ENCODE results near the gene RAPGEF6.
"Not testable (repeated sequence)": the region's sequence is repeated elsewhere in the genome, so short reads cannot be mapped to it uniquely, and the experiment has no call there.

The RAPGEF6 gene

GRCh38 chr5:131615957-131616356 lies 19.1 kb downstream of the RAPGEF6 start:
- DNase-seq (ENCODE audit: low spot score in 2 of 2) (no peak), ATAC-seq (replicated peaks; ENCODE audit: extremely low read depth, poor library complexity, severe bottlenecking) (no peak)
- Mint-ChIP-seq H3K4me1 (peaks cover 52% of the 10 kb centered on the region), H3K9me3 (no peaks in the 10 kb centered on the region), H3K4me3 (no peak overlapping the region), H3K27me3 (no peaks in the 10 kb centered on the region), H3K27ac (ENCODE audit: low read depth) (peak overlapping the region; percentile 19), H3K36me3 (ENCODE audit: insufficient read depth) (peaks cover 4% of the 10 kb centered on the region)

GRCh38 chr5:131613423-131613822 lies 21.6 kb downstream of the RAPGEF6 start:
- peaks cover 50% of the 10 kb centered on the region for H3K4me1 Mint-ChIP-seq

GRCh38 chr5:131611064-131611381 lies 24.0 kb downstream of the RAPGEF6 start:
- no peak overlapping the region for H3K4me3 Mint-ChIP-seq
- peaks cover 2% of the 10 kb centered on the region for H3K36me3 Mint-ChIP-seq (ENCODE audit: insufficient read depth)
- no peaks in the 10 kb centered on the region for H3K9me3 Mint-ChIP-seq
- DNase-seq (ENCODE audit: low spot score in 2 of 2) (no peak), ATAC-seq (replicated peaks; ENCODE audit: extremely low read depth, poor library complexity, severe bottlenecking) (no peak)
- H3K27ac Mint-ChIP-seq (ENCODE audit: low read depth): no peak overlapping the region
- no peaks in the 10 kb centered on the region for H3K27me3 Mint-ChIP-seq
- H3K4me1 Mint-ChIP-seq: peaks cover 43% of the 10 kb centered on the region

More at GRCh38 chr5:131613423-131613822, 21.6 kb downstream of the RAPGEF6 start:
- DNase-seq (ENCODE audit: low spot score in 2 of 2) (no peak), ATAC-seq (replicated peaks; ENCODE audit: extremely low read depth, poor library complexity, severe bottlenecking) (no peak)
- Mint-ChIP-seq H3K9me3 (no peaks in the 10 kb centered on the region), H3K27ac (ENCODE audit: low read depth) (no peak overlapping the region), H3K4me3 (no peak overlapping the region), H3K36me3 (ENCODE audit: insufficient read depth) (peaks cover 2% of the 10 kb centered on the region), H3K27me3 (no peaks in the 10 kb centered on the region)

GRCh38 chr5:131610198-131611063 lies 24.6 kb downstream of the RAPGEF6 start:
- H3K27ac Mint-ChIP-seq (ENCODE audit: low read depth): no peak overlapping the region
- H3K4me3 Mint-ChIP-seq: no peak overlapping the region
- DNase-seq (ENCODE audit: low spot score in 2 of 2): no peak
- peaks cover 2% of the 10 kb centered on the region for H3K36me3 Mint-ChIP-seq (ENCODE audit: insufficient read depth)
- H3K9me3 Mint-ChIP-seq: no peaks in the 10 kb centered on the region
- H3K27me3 Mint-ChIP-seq: no peaks in the 10 kb centered on the region
- peaks cover 42% of the 10 kb centered on the region for H3K4me1 Mint-ChIP-seq
- no peak for ATAC-seq (replicated peaks; ENCODE audit: extremely low read depth, poor library complexity, severe bottlenecking)

- Mint-ChIP-seq H3K4me1 (peaks cover 43% of the 10 kb centered on the region), H3K27ac (ENCODE audit: low read depth) (no peak overlapping the region), H3K36me3 (ENCODE audit: insufficient read depth) (peaks cover 2% of the 10 kb centered on the region), H3K27me3 (no peaks in the 10 kb centered on the region), H3K4me3 (no peak overlapping the region), H3K9me3 (no peaks in the 10 kb centered on the region)
- ATAC-seq (replicated peaks; ENCODE audit: extremely low read depth, poor library complexity, severe bottlenecking) (no peak), DNase-seq (ENCODE audit: low spot score in 2 of 2) (no peak)
Measured at GRCh38 chr5:131609774-131610173, 25.3 kb downstream of the RAPGEF6 start.

GRCh38 chr5:131608597-131608996 lies 26.4 kb downstream of the RAPGEF6 start:
- peaks cover 4% of the 10 kb centered on the region for H3K36me3 Mint-ChIP-seq (ENCODE audit: insufficient read depth)
- no peaks in the 10 kb centered on the region for H3K9me3 Mint-ChIP-seq
- peaks cover 49% of the 10 kb centered on the region for H3K4me1 Mint-ChIP-seq
- no peaks in the 10 kb centered on the region for H3K27me3 Mint-ChIP-seq
- no peak overlapping the region for H3K4me3 Mint-ChIP-seq
- peak overlapping the region; percentile 29 for H3K27ac Mint-ChIP-seq (ENCODE audit: low read depth)
- ATAC-seq (replicated peaks; ENCODE audit: extremely low read depth, poor library complexity, severe bottlenecking): no peak
- no peak for DNase-seq (ENCODE audit: low spot score in 2 of 2)

GRCh38 chr5:131607903-131608540 lies 27.0 kb downstream of the RAPGEF6 start:
- Mint-ChIP-seq H3K36me3 (ENCODE audit: insufficient read depth) (peaks cover 3% of the 10 kb centered on the region), H3K4me3 (no peak overlapping the region), H3K27me3 (no peaks in the 10 kb centered on the region), H3K9me3 (no peaks in the 10 kb centered on the region), H3K27ac (ENCODE audit: low read depth) (peak overlapping the region; percentile 29), H3K4me1 (peaks cover 49% of the 10 kb centered on the region)
- DNase-seq (ENCODE audit: low spot score in 2 of 2) (no peak), ATAC-seq (replicated peaks; ENCODE audit: extremely low read depth, poor library complexity, severe bottlenecking) (no peak)

- Mint-ChIP-seq H3K27me3 (no peaks in the 10 kb centered on the region), H3K4me3 (no peak overlapping the region), H3K4me1 (peaks cover 49% of the 10 kb centered on the region), H3K9me3 (no peaks in the 10 kb centered on the region), H3K27ac (ENCODE audit: low read depth) (no peak overlapping the region), H3K36me3 (ENCODE audit: insufficient read depth) (peaks cover 6% of the 10 kb centered on the region)
- no peak for DNase-seq (ENCODE audit: low spot score in 2 of 2)
- ATAC-seq (replicated peaks; ENCODE audit: extremely low read depth, poor library complexity, severe bottlenecking): no peak
Measured at GRCh38 chr5:131607418-131607817, 27.6 kb downstream of the RAPGEF6 start.

GRCh38 chr5:131605086-131605485 lies 29.9 kb downstream of the RAPGEF6 start:
- no peak overlapping the region for H3K27ac Mint-ChIP-seq (ENCODE audit: low read depth)
- no peaks in the 10 kb centered on the region for H3K27me3 Mint-ChIP-seq
- no peaks in the 10 kb centered on the region for H3K9me3 Mint-ChIP-seq
- peaks cover 20% of the 10 kb centered on the region for H3K36me3 Mint-ChIP-seq (ENCODE audit: insufficient read depth)
- peaks cover 44% of the 10 kb centered on the region for H3K4me1 Mint-ChIP-seq
- ATAC-seq (replicated peaks; ENCODE audit: extremely low read depth, poor library complexity, severe bottlenecking) (no peak), DNase-seq (ENCODE audit: low spot score in 2 of 2) (no peak)
- H3K4me3 Mint-ChIP-seq: no peak overlapping the region

GRCh38 chr5:131595088-131596033 lies 39.7 kb downstream of the RAPGEF6 start:
- Mint-ChIP-seq H3K4me3 (peak overlapping the region; percentile 36), H3K27me3 (no peaks in the 10 kb centered on the region), H3K36me3 (ENCODE audit: insufficient read depth) (peaks cover 13% of the 10 kb centered on the region), H3K4me1 (peaks cover 59% of the 10 kb centered on the region), H3K9me3 (no peaks in the 10 kb centered on the region), H3K27ac (ENCODE audit: low read depth) (peak overlapping the region; percentile 58)
- ATAC-seq (replicated peaks; ENCODE audit: extremely low read depth, poor library complexity, severe bottlenecking): peak; percentile 98
- no peak for DNase-seq (ENCODE audit: low spot score in 2 of 2)

GRCh38 chr5:131593921-131594320 lies 41.1 kb downstream of the RAPGEF6 start:
- DNase-seq (ENCODE audit: low spot score in 2 of 2) (no peak), ATAC-seq (replicated peaks; ENCODE audit: extremely low read depth, poor library complexity, severe bottlenecking) (no peak)
- peaks cover 60% of the 10 kb centered on the region for H3K4me1 Mint-ChIP-seq
- H3K36me3 Mint-ChIP-seq (ENCODE audit: insufficient read depth): peaks cover 4% of the 10 kb centered on the region
- H3K27ac Mint-ChIP-seq (ENCODE audit: low read depth): peak overlapping the region; percentile 58
- no peaks in the 10 kb centered on the region for H3K27me3 Mint-ChIP-seq
- peak overlapping the region; percentile 36 for H3K4me3 Mint-ChIP-seq
- no peaks in the 10 kb centered on the region for H3K9me3 Mint-ChIP-seq

- ATAC-seq (replicated peaks; ENCODE audit: extremely low read depth, poor library complexity, severe bottlenecking); H3K9me3 Mint-ChIP-seq; H3K27me3 Mint-ChIP-seq; H3K36me3 Mint-ChIP-seq (ENCODE audit: insufficient read depth); H3K4me3 Mint-ChIP-seq; DNase-seq (ENCODE audit: low spot score in 2 of 2): not testable (repeated sequence)
- peak overlapping the region; percentile 16 for H3K27ac Mint-ChIP-seq (ENCODE audit: low read depth)
- H3K4me1 Mint-ChIP-seq: peaks cover 56% of the 10 kb centered on the region
Measured at GRCh38 chr5:131593436-131593835, 41.6 kb downstream of the RAPGEF6 start.
